ENCODE data around the gene NHLRC4.
"Not testable (repeated sequence)": the region's sequence is repeated elsewhere in the genome, so short reads cannot be mapped to it uniquely, and the experiment has no call there.

The NHLRC4 gene

DNA sequence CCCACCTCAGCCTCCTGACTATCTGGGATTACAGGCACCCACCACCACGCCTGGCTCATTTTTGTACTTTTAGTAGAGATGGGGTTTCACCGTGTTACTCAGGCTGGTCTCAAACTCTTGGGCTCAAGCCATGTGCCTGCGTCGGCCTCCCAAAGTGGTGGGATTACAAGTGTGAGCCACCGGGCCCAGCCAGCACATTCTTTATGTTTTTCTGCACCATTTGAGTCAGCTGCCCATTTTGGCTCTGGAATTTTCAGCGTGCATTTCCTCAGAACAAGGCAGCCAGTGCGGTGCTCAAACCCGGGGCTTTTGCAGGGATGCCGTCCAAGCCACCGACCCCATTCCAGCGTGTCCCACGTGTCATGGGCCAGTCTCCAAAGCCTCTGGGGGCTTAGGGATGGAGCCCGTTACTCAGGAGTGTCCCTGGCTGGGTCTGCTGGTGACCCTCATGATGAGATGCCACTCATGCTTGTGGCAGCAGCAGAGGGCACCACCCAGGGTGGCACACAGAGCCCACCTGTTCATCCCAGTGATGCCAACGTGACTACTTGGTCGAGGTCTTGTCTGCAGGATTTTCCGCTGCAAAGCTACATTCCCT is 19.3 kb downstream of the NHLRC4 start:
- no peak for DNase-seq

DNA sequence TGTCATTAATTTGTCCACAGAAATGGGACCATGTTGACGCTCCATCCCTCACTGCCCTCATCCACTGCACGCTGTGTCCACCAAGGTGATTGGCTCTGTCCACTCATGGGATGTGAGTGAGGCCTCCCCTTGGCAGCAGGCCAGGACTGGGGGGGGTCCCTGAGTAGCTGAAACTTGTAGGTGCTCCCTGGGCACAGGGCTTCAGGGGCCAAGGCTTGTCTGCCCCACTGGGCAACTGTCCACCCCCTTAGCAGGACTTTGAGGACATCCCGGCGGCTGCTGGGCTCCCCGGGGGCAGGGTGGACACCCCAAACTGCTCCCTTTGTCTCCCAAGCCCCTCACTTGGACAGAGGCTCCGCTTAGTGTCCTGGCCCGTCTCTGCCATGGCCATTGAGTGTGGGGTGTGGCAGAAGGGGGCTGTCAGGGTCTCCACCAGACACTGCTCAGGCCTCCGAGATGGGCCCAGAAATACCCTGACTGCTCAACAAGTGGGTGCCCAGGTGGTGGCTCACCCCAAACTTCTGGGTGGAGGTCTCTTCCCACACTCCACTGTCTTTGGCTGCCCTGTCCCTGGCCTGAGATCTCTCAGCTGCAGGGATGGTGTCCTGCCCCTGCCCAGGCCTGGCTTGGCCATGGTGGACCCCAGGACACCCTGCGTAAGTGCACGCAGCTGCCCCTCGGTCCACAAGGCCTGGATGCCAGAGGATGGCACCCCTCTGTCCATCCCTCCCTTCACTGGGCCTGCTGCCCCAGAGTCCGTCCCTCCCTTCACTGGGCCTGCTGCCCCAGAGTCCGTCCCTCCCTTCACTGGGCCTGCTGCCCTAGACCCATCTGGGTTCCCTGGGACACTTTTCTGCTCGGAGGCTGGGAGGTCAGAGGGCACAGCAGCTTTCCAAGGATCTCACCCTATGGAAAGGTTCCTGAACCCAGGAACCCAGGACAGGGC is 20.1 kb downstream of the NHLRC4 start:
- DNase-seq = no peak

DNA sequence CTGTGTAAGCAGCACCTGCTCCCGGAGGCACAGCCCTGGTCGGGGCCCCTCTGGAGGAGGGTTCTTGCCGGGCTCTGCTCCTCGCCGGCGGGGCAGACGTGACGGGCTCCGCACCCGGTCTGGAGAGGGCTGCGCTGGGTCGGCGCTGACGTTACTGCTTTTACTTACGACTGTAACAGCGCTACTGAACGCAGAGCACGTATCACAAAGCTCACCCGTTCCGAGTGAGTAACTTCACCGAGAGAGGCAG is 21.8 kb downstream of the NHLRC4 start:
- no peak for DNase-seq

DNA sequence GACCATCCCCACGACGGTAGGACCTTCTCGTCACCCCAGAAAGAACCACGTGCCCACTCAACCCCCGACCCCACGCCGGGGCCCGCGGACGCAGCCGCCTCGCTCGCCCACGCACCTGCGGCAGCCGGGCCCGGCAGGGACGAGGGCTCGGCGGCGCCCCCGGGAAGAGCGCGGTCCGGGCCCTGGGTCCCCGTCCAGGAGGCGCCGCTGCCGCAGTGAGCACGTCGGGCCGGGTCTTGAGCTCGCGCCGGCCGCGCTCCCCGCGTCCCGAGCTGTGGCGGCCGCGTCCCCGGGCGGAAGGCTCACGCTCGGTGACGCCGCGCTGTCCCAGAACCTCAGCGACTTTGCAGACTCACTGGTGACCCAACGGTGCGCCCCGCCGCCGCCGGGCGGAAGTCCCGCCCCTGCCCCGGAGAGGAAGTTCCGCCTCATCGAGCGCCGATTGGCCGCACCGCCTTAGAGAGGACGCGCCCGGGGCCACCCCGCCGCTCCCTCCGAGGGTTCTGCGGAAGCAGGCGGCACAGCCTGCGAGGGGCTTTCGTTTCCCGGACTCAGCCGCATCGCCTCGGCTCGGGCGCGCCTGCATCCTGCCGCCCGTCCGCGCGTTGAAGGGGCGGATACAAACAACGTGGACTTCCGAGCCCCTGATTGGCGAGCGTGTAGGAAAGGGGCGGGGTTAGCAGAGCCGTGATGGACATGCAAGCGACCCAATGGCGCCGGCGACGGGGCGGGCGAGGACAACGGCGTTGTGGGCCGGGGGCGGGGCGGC is 22.3 kb downstream of the NHLRC4 start:
- DNase-seq = peak; percentile 97

DNA sequence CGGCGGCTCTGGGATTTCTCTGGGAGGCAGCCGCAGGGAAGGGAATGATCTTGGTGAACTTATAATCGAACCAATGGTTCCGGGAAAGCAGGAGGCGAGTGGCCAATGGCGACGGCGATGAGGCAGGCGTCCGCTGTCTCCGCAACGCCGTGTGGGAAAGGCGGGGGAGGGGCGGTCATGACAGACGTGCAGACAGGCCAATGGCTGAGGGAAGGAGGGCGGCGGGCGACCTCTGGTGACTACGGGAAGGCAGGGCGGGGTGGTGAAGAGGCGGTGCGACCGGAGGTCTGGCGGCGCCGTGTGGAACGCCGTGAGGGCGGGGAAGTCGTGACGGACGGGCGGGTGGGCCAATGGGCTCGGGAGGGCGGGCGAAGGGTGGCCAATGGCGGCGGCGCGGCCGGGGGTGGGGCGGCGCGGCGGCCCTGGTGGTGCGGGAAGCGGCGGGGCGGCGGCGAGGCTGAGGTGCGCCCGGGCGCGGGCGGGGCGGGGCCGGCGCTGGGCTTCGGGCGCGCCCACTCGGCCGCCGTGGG is 22.9 kb downstream of the NHLRC4 start, which contains the start of gene RAB40C:
RAB40C (plus strand) TSS at position 409 of the 530 bp plus-strand sequence. CDS start 226 bp downstream, outside the sequence.
- DNase-seq = peak; percentile 97

DNA sequence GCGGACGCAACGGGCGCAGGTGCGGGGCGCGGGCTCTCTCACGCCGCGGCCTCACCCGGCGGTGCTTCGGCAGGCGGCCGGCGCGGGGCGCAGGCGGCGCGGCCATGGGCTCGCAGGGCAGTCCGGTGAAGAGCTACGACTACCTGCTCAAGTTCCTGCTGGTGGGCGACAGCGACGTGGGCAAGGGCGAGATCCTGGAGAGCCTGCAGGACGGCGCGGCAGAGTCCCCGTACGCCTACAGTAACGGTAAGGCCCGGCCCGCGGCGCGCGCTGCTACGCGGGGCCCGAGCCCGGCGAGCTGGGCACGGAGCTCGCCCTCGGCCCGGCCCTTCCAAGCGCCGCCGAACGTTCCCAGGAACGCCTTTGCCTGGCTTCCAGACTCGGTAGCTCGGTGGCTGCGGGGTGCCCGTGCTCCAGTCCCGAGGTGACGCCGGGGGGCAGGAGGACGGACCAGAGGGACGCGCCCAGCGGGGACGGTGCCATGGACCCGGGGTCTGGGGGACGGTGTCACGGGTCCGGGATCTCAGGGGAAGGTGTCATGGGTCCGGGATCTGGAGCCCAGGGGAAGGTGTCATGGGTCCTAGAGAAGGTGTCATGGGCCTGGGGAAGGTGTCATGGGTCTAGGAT is 23.5 kb downstream of the NHLRC4 start:
- peak; percentile 37 for DNase-seq

DNA sequence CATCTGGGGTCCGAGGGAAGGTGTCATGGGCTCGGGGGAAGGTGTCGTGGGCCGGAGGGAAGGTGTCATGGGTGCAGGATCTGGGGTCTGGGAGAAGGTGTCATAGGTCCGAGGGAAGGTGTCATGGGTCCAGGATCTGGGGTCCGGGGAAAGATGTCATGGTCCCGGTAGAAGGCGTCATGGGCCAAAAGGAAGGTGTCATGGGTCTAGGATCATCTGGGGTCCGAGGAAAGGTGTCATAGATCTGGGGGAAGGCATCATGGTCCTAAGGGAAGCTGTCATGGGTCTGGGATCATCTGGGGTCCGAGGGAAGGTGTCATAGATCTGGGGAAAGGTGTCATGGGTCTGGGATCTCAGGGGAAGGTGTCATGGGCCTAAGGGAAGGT is 24.0 kb downstream of the NHLRC4 start:
- DNase-seq = no peak

DNA sequence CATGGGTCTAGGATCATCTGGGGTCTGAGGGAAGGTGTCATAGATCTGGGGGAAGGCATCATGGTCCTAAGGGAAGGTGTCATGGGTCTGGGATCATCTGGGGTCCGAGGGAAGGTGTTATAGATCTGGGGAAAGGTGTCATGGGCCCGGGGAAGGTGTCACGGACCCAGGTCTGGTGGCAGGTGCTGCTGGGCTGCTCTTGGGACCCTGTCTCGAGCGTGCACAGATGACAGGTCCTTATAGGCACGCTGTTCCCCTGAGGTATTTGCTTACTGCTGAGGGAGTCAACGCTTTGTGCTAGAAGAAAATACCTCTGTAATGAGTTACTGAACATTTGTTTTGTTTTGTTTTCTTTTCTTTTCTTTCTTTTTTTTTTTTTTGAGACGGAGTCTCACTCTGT is 24.4 kb downstream of the NHLRC4 start:
- no peak for DNase-seq

DNA sequence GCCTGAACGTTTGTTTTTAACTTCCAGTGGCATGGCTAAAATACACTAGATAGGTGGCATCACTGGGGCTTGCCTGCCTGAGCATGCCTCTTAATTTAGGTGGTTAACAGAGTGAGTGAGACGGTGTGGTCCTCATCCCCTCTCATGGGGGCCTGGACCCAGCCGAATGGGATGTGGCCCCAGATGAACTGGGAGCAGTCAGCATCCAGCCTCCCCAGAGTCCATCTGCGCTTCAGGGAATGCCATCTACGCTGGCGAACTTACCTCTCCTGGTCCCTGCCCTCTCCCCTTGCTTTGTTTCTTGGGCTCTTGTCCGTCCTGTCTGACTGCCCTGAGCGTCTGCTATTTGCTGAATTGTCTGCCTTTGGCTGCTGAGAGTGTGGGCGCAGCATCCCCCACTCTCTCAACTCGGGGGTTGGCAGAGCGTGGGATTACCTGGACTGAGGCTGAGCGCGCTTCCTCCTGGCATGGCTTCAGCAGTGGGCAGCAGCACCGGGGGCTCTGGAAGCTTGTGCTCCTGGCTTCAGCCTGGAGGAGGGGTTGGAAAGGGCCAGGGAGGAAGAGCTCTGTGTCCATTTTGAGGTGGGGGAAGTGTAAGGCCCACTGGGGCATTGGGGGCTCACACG is 25.2 kb downstream of the NHLRC4 start:
- no peak for DNase-seq

DNA sequence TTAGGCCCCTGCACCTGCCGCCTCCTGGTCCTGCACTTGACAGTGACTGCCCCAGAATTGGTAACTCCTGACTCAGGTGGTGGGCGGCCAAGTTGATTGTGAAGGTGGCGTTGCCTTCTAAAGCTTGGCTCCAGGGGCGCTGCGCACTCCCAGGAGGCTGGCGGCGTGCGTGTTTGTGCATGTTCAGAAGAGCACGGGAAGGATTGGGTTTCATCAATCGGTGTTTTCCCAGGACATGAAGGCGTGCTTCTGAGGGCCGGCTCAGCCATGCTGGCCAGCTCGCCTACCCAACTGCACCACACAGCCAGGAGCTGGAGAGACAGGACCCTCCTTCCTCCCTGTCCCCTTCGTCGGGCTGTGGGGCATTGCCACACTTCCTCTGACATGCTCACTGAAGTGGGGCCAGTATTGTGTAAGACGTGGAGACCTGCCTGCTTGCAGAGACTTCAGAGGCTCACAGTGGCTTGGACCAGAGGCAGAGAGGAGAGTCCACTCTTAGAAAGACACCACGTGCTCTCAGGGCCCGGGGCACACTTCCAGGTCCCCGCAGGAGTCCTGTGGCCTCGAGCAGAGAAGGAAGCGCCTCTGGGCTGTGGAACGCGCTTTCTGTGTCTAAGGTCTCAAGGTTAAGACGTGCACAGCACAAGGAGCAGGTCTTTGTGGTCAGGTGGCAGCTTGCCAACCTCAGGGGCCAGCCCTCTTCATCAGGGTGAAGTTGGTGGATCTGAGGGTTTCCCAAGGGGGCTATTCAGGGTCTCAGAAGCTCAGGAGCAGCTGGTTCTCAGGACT is 25.9 kb downstream of the NHLRC4 start:
- DNase-seq = peak; percentile 61

DNA sequence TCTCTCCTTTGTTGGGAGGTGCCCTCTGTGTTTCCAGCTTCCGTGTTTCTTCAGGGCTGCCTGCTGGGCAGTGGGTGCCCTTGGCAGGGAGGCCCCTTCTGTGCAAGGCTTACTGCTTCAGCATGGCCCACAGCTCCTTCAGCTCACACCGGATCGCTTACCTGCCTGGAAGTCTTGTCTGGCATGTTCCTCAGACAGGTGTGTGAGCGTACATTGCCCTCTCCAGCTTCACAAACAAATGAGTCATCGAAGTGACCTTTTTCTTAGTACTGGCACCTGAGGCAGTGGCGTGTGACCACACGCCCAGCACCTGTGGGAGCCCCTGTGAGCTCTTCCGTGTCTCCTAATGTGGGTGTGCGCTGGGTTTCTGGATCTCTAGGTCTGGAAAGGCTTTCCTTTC is 26.6 kb downstream of the NHLRC4 start:
- DNase-seq = no peak

DNA sequence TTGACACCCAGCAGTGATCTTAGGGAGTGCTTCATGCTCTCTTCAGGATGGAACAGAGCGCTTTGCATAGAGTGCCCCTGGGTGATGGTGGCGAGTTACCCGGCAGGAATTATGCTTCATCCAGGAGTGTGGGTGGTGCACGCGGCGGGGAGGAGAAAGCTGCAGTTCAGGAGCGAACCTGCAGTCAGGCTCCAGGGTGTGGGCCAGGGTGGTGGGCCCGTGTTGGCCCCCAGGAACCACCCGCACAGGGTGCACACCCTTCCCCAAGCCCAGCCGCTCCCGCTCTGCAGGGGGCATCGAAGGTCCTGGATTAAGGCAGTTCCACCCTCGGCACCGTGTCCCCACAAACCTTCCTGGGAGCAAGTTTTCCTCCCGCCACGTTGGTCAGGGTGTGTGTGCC is 27.0 kb downstream of the NHLRC4 start:
- DNase-seq = no peak

DNA sequence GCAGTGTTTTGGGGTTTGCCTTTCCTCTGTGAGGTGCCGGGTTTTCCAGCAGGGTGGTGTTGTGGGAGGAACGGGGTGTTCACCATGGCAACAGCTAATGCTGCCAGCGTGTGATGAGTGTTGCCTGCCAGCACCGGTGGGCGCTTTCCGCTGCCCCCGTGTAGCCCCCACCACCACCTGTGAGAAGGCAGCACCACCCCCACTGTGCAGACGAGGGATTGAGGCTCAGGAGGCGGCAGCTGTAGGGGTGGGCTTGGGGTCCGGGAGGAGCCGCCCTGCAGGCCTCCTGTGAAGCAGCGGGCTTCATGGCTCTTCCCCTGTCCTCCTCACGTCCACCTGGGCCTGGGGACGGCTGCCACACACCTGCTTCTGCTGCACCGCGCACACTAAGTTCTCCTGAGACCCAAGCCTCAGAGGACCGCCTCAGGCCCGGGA is 28.3 kb downstream of the NHLRC4 start:
- no peak for DNase-seq

DNA sequence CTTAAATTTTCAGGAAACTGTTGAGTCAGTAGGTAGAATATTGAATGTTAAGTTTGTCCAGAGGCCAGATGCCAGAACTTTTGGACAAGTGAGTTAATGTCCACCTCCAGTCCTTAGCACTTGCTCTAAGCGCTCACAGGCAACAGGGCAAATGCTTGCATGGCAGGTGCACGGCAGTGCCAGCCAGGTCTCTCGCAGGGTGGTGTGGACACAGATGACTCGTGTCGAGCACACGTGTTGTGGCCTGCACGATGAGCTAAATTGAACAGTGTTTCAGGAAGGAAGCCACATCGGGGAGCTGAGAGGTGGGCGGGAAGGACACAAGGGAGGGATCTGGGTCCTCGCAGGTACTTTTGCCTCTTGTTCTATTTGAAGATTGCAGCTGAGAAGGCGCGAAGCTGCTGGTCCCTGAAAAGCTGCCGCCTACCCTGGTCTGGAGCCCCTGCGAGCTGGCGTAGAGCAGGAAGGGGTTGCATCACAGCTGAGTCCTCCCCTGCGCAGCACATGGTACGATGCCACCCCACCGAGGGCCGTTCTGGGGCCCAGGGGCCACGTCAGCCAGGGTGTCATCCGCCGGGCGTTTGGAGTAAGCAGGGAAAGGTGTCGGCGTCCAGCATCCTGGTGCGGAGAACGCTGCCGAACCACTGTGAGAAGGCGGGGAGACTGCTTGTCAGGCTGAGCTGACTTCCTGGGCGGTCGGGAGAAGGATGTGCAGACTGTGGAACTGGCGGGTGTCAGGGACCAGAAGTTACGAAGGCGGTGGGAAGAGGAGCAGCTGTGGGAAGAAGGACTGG is 29.3 kb downstream of the NHLRC4 start:
- DNase-seq = no peak

DNA sequence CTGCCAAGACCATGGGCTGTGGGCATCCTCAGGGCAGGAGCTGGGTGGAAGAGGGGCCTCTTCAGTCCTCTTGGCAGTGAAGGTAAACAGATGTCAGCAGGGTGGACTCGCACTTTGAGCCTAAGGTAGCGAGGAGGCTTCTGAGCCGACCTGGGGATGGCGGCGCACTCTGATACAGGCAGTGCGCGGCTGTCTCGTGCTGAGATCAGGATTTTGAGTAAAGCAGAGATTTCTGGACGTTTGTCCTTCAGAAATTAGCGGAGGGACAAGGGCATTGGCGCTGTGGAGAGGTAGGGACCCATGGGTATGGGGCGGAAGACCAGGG is 29.9 kb downstream of the NHLRC4 start:
- no peak for DNase-seq

DNA sequence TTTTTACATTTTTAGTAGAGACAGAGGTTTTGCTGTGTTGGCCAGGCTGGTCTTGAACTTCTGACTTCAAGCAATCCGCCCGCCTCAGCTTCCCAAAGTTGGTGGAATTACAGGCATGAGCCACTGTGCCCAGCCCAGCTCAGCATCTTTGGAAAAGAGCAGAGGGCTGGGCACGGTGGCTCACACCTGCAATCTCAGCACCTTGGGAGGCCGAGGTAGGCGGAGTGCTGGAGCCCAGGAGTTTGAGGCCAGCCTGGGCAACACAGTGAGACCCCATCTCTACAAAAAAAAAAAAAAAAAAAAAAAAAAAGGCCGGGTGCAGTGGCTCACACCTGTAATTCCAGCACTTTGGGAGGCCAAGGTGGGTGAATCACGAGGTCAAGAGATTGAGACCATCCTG is 30.9 kb downstream of the NHLRC4 start:
- DNase-seq = not testable (repeated sequence)

DNA sequence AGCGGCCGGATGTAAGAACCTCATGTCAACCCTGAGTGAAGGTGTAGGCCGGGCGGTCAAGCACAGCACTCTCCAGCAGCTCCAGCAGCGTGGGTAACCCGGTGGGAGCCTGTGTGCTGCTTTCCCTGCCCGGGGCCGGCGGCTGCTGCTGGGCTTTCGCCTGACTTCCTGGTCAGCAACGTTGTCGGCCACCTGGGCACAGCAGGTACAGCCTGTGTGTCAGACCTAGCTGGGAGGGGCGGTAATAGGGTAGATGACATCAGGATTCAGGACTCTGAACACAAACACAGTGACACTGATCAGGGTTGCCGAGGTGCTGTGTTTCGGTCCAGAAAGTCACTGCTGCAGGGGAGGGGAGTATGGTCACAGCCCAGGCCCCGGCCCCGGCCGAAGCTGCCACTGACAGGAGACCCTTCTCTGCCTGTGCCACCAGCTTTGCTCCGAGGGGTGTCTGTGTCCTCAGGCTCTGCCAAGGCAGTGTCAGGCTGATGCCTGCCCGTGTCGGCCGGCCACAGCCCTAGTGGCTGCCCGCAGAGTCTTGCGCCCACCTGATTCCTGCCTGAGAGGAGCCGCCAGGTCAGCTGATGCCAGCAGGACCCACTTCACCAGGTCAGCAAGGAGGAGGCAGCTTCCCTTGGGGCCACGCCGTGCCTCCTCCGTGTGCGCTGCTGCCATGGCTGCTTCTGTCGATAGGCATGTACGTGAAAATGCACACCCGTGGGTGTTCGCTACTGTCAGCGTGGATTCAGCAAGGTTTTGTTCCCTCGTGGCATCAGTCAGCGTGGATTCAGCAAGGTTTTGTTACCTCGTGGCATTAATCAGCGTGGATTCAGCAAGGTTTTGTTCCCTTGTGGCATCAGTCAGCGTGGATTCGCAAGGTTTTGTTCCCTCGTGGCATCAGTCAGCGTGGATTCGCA is 32.3 kb downstream of the NHLRC4 start:
- no peak for DNase-seq

DNA sequence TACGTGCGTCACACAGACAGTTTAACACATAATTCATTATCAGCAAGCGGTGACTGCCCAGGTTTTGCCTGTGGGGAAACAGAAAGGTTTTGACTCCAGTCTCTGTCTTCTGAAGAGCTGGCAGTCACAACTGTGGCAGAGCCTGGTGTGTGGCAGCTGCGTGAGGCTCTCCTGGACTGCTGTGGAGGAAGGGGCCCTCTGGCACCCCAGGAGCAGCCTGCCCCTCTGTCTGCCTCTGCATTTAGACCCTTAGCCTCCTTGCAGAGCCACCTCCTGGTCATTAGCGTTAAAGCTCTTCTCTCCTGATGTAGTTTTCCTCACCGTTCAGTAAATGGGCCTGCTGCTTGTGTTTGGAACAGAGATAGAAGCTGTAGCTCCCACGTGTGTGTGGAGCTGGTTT is 34.0 kb downstream of the NHLRC4 start:
- no peak for DNase-seq

DNA sequence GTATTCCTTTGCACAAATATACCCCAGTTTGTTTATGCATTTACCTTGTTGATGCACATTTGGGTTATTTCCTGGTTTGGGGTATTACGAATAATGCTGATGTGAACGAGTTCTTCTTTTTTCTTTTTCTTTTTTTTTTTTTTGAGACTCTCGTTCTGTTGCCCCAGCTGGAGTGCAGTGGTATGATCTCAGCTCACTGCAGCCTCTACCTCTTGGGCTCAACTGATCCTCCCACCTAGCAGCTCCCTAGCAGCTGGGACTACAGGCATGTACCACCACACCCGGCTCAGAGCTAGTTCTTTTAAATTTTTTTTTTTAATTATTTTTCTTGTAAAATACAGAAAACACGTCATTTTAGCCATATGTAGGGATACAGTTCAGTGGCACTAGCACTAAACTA is 37.1 kb downstream of the NHLRC4 start:
- DNase-seq = no peak
